Head of caudate nucleus (tissue), 42 donors: ENCODE data around the gene NFXL1.

Experiments used
- DNase-seq, 42 donors: peaks; one replicate each; pipeline versions ENCODE4 v3.0.0 to v3.0.0-alpha.2; 2020 to 2021; ENCODE audit warnings: mixed read lengths in 7 of 42
- intact Hi-C: fragments of 100-400 bp; cut with DNase I; formaldehyde crosslinking; loops from one replicate; pipeline ENCODE4 v1.15.0; 2022

Gene NFXL1

DNA sequence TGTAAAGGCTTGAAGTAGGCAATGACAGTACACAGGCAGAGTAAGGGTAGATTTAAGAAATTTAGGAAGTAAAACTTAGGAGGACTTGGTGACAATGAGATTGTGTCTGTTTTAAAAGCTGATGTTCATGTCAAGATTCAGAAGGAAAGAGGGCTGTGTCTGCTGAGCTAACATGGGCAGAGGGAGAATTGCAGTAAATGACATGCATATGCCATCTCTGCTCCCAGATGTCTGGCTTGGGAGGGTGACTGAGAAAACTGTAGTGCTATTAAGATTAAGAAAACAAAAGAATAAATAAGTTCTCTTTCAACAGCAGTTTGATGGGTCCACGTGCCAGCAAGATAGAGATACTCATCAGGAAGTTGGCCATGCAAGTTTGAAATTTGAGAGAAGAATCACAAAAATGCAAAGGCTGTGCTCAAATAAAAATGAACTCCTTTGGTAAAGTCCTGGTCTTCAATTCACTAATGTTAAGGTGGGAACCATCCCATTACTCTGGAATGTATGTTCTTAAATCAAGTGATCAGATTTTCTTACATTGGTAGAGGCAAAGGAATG lies 7.2 kb downstream of the NFXL1 start:
- DNase-seq: no peak
- intact Hi-C loops: no loop called here

DNA sequence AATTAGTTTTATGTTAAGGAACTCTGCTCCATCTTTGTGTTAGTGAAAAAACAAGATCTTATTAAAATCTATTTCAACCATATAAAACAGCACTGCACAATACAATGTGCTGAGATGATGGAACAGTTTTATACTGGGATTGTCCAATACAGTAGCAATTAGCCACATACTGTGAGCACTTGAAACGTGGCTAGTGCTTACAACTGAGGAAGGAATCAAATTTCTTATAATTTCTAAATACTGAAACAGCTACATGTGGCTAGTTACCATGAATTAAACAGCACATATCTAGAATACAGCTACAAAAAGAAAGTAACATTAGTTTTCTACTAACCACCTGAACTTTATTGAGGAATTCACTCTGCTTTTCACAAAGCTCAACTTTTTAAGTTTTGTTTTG lies 14.7 kb downstream of the NFXL1 start:
- intact Hi-C loops: no loop called here
- no peak for DNase-seq

GRCh38 chr4:47891928-47892327 lies 22.5 kb downstream of the NFXL1 start:
- intact Hi-C loops: no loop called here
- DNase-seq: no peak

- no peak for DNase-seq
Measured at GRCh38 chr4:47882228-47882627, 32.2 kb downstream of the NFXL1 start.

DNA sequence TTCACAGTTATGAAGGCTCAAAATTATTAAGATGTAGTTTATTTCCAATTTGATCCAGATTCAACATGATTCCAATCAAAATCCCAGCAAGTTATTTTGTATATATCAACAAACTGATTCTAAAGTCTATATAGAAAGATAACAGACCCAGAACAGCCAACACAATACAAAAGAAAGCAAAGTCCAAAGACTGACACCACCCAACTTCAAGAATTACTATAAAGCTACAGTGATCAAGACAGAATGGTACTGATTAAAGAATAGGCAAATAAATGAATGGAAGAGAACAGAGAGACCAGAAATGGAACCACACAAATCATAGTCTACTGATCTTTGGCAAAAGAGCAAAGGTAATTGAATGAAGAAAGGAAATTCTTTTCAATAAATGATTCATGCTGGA lies 34.9 kb downstream of the NFXL1 start:
- DNase-seq: no peak
- intact Hi-C loops: no loop called here

More at GRCh38 chr4:47882228-47882627, 32.2 kb downstream of the NFXL1 start:
- intact Hi-C loops: no loop called here

GRCh38 chr4:47876784-47877546 lies 37.4 kb downstream of the NFXL1 start:
- intact Hi-C loops: no loop called here
- no peak for DNase-seq

DNA sequence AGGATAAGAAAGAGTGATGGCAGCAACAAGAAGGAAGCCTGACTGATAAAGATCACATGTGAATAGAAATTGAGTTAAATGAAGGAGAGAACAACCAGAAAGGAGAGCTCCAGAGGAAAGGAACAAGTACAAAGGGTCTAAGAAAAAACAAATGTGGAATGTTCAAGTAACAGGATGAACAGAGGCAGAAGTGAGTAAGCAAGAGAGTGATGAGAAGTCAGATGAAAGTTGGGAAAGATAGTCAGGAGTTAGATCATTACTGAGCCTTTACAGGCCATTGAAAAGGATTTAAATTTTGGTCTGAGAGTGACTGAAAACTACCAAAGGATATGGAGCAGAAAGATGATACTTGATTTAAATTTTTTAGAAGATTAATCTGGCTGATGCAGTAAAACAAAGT lies 38.1 kb downstream of the NFXL1 start:
- intact Hi-C loops: no loop called here
- DNase-seq: no peak

DNA sequence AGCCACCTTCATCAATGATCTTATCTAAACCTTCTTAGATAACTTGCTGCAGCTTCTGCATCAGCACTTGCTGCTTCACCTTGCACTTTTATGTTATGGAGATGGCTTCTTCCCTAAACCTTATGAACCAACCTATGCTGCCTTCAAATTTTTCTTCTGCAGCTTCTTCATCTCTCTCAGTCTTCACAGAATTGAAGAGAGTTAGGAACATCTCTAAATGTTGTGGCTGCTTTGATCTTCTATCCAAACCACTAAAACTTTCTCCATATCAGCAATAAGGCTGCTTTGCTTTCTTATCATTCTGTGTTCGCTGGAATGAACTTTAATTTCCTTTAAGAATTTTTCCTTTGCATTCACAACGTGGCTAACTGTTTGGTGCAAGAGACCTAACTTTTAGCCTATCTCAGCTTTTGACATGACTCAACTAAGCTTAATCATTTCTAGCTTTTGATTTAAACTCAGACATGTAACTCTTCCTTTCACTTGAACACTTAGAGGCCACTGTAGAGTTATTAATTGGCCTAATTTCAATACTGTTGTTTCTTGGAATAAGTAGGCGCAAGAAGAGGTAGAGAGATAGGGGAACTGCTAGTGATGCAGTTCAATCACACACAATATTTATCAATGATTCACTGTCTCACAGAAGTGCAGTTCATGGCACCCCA lies 40.4 kb downstream of the NFXL1 start:
- no peak for DNase-seq
- intact Hi-C loops: no loop called here

DNA sequence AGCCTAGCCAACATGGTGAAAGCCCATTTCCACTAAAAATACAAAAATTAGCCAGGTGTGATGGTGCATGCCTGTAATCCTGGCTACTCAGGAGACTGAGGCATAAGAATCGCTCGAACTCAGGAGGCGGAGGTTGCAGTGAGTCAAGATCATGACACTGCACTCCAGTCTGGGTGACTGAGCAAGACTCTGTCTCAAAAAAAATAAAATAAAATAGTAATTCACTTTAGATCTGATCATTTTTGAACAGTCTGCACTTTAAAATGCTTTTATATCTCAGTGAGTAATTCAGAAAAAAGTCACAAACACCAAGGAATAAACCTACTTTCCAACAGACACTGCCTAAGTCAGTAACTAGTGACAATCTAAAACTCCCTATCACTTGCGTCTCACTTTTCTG lies 50.9 kb downstream of the NFXL1 start:
- intact Hi-C loops: no loop called here
- DNase-seq: no peak

- intact Hi-C loops: no loop called here
- no peak for DNase-seq
Measured at GRCh38 chr4:47862297-47862696, 52.1 kb downstream of the NFXL1 start.

GRCh38 chr4:47860305-47860704 lies 54.1 kb downstream of the NFXL1 start:
- intact Hi-C loops: no loop called here
- no peak for DNase-seq

- DNase-seq: no peak
- intact Hi-C loops: no loop called here
Measured at GRCh38 chr4:47858006-47858405, 56.4 kb downstream of the NFXL1 start.

GRCh38 chr4:47856713-47857112 lies 57.7 kb downstream of the NFXL1 start:
- DNase-seq: no peak
- intact Hi-C loops: no loop called here

DNA sequence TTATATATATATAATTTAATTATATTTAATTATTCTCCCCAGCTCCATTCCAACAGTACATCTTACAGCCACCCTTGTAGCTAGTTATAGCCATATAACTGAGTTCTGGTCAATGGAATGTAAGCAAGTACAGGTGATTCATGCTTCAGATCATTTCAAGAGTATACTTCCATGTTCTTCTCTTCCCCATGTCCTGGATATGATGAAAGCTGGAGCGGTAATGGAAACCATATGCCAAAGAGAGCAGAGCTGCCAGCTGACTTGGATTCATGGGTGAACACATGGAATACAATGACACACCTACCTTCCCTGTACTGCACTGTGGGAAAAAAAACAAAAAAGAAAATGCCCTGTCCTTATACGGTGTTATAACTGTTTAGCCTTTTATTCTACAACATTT lies 59.0 kb downstream of the NFXL1 start:
- intact Hi-C loops: no loop called here
- DNase-seq: no peak

DNA sequence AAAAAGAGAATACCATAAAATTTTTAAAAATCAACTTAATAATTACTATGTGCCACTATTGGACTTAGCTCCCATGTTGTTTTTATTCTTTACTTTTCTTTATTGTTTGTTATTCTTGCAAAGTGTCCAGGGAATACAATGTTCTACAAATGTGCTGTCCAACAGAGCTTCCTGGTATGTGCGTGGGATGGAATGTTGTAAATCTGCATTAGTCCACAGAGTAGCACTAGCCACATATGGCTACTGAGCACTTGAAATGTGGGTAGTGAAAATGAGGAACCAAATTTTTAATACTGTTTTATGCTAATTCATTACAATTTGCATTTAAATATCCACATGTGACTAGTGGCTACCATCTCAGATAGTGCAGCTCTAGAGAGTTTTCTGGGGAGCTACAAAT lies 62.2 kb downstream of the NFXL1 start:
- intact Hi-C loops: no loop called here
- DNase-seq: no peak

GRCh38 chr4:47849466-47849865 lies 64.9 kb downstream of the NFXL1 start:
- DNase-seq: no peak
- intact Hi-C loops: no loop called here

- DNase-seq: no peak
- intact Hi-C loops: no loop called here
Measured at GRCh38 chr4:47848041-47848440, 66.3 kb downstream of the NFXL1 start.

- DNase-seq: no peak
- intact Hi-C loops: no loop called here
Measured at GRCh38 chr4:47842985-47843384, 71.4 kb downstream of the NFXL1 start.

DNA sequence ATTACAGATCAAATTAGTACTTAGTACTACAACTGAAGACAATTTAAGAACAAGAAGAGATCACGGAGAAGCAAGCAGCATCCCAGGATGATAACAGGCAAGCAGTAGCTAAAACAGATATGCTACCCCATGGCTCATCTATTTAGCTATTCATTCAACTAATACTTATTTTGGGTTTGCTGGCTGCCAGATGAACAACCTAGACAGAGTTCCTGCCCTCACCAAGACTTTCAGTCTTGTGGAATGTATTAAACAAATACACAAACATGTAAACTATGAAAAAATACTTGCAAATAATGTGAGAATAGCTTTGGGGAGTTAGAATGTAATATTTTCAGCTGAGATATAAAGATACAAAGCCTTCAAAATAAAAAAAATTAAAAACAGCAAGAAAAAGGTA lies 74.1 kb downstream of the NFXL1 start:
- intact Hi-C loops: no loop called here
- DNase-seq: no peak

GRCh38 chr4:47839259-47839658 lies 75.1 kb downstream of the NFXL1 start:
- peak in 40 of 42 donors; percentile 15 to 85 (median 52) for DNase-seq
- intact Hi-C loops: no loop called here

DNA sequence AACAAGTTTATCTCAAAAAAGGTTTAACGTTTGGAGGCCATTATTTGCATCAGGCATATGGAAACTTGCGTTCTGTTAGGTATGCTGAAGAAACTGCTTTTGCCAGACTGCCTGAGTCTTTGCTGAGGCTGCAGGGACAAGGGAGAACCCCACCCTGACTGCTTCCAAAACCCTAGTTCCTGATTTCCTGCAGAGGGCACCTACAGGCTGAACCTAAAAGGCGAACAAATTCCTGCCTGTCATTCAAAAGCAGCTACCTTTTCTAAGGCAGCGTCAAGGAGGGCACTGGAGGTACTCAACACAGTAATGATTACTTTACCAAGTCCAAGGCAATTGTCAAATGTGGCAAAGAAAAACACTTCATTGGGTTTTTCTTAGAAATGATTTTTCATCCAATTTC lies 75.9 kb downstream of the NFXL1 start:
- peak in 3 of 42 donors; percentile 1 to 11 (median 6) for DNase-seq
- intact Hi-C loops: no loop called here
